NCI-H1436 (cell line): ENCODE results near the gene NNAT.

Experiments used
- DNase-seq: peaks from one replicate; lab custom pipeline; 2025; lab: John Stamatoyannopoulos, UW

NNAT gene

GRCh38 chr20:37502654-37503053 lies 18.4 kb upstream of the NNAT start:
- no peak for DNase-seq

DNA sequence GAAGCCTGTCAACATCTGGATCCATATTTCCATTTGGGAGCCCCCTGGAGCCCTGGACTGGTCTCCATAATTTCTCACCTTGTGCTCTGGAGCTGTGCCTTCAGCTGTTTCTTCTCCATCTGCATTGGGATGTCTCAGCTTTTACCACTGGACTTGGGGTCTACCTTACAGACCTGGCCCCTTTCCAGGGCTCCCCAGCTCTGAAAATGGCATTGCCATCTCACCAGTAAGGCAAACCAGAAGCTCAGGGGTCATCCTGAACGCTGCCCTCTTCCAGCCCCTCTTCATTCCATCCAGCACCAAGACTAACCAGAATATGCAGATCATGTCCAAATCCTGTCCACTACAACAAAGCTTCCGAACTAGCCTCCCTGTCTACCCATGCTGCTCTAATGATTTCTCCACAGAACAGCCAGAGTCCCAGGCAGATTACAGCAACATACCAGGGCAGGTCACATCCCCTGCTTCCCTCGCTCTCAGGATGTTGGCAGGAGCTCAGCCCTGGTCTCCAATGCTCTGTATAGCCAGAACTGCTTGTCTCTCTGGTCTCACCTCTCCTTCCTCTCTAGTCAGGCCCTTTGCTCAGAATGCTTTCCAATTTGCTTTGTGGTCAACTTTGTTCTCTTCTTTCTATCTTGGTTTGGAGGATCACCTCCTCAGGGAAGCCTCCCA lies 17.7 kb upstream of the NNAT start:
- no peak for DNase-seq

- no peak for DNase-seq
These were observed 16.5 kb upstream of the NNAT start for GRCh38 chr20:37504404-37505096.

DNA sequence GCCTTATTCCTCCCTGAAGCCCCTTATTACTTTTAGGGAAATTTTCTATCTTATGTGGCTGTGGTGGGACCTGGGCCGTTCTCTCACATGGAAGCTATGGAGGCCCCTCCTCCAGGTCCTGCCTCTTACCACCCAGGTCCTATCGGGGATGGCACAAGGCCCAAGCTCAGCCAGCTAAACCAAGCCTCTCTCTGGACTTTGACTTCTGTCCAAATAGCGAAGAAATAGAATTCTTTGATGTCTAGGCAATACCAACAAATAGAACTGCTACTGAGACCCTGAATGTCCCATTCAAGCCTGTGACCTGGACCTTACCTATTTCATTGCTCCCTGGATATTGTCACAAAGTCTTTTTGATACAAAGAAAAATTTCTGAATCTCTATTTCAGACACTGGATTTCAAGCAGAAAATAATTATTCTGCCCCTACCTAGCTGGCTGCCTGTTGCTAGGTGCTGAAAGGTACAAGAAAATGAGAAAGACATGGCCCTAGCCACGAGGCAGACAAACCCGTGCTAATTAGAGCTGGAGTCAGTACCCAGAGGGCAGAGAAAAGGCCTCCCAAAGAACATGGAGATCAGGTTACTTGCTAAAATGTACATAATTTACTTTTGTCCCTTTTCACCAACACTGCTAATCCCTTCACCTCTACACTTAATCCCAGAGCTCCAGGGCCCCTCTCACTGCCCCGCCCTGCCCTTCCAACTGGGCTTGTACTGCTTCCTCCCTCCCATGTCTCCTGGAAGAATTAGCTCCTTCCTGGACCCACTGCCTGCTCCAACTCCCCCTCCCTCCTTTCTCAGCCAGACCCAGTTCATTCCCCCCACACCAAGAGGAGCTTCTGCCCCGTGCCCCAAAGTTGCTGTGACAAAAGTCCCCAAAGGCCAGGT lies 15.5 kb upstream of the NNAT start:
- no peak for DNase-seq

- no peak for DNase-seq
These were observed 14.8 kb upstream of the NNAT start for GRCh38 chr20:37506152-37506725.

- no peak for DNase-seq
These were observed 10.8 kb upstream of the NNAT start for GRCh38 chr20:37510226-37510625.

DNA sequence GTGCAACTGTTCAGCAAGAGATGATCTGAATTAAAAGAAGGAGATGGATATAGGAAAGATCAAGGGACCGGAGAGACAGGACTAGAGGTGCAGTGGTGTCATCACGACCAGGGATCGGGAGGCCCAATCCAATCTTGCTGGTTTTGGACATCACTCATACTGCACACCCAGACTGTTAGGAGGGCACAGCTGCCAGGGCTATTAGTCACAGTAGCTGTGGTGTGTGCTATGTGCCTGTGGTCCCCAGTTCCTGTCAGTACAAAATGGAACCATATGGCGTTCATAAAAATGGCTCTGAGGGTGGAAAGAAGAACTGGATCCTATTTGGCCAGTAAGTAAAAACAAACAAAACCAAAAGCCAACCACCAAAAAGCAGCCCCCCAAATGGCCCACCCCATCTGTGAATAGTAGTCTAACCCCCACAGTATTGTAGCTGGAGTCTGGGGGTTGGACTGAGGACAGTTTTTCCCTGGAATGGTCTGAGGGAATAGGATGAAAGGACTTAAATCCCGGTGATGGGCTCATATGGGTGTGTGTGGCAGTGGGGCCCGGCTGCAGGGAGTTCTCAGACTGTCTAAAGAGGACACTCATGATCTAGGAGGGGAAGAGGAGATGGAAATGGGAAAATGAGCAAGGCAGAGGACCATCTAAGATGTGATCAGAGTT lies 9.3 kb upstream of the NNAT start:
- no peak for DNase-seq

DNA sequence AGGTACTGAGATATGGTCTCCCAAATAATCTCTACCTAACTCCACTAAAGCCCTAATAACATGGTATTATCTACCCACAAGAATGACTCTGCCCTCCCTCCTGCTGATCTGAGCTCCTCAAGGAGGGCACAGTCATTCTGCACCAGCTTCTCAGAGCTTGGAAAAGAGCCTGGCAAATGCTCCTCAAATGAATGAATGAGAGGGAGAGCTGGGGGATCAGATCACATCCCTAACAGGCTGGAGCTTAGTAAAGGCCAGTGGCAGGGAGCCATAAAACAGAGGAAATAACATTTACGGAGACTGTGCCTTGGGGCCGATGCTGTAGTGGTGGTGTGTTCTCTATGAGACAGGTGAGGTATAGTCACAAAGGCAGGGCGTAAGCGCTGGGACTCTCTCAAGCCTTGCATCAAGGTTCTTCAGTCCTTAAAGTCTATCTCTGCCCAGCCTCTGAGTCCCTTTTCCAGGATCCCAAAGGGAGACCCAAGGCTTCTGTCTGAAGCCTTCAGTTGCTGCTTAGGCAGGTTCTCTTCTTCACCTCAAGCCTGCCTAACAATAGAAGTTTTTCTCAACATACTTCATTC lies 7.2 kb upstream of the NNAT start:
- DNase-seq: no peak

- no peak for DNase-seq
These were observed 5.2 kb upstream of the NNAT start for GRCh38 chr20:37515876-37516275.

DNA sequence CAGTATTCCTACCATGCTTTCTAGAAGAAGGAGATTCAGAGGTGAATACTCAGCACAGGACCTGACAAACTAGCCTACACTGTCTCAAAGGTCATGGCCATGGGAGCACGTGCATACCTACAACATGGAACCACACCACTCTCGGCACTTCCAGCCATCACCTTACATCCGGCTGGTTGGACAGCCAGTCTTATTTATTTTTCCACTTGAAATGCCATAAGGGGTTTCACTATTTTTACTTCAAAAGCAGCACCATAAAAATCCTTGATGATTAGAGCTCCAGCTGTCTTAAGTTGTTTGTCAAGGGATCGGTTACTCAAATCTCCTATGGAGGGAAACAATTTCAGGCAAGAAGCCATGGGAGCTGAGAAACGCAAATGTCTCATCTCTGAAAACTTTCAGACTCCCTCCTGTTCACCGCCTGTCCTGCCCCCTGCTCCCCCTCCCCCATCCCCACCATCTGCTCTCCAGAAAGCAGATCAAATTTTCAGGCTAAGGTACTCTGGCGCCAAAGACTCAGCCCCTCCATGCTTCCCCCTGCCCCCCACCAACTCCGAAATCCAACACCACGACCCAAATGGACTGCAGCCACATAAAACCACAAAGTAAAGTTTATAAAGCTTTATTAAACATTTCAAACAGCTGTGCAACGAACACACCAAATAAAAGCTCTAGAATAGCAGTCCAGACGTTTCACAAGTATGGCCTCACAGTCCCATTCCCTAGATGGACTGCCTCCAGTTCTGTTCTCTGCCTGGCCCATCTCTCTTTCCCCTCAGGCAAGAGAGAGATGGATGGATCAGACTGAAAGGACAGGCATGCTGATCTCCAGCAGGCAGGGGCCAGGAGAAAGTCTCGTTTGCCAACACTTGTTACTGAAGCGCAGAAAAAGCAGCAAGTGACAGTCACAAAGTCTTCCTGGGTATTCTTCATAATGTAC lies 4.0 kb upstream of the NNAT start:
- no peak for DNase-seq

DNA sequence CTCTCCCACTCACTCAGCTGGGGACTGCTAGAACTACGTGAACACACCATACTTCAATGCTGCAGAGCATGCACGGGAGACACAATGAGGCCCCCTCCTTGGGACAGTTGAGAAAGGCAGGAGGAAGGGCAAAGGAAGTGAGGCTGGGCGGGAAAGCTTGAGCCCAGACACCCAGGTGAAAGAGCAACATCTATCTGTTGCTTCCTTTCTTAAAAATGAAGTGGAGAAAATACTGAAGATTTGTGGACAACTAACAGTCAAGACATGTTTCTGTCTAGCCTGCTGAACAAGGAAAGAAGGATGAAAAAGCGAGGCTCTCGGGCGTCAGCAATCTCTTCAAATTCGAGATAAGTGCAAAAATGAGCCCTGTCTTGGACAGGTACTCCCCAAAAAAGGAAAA lies 3.0 kb upstream of the NNAT start:
- DNase-seq: no peak

DNA sequence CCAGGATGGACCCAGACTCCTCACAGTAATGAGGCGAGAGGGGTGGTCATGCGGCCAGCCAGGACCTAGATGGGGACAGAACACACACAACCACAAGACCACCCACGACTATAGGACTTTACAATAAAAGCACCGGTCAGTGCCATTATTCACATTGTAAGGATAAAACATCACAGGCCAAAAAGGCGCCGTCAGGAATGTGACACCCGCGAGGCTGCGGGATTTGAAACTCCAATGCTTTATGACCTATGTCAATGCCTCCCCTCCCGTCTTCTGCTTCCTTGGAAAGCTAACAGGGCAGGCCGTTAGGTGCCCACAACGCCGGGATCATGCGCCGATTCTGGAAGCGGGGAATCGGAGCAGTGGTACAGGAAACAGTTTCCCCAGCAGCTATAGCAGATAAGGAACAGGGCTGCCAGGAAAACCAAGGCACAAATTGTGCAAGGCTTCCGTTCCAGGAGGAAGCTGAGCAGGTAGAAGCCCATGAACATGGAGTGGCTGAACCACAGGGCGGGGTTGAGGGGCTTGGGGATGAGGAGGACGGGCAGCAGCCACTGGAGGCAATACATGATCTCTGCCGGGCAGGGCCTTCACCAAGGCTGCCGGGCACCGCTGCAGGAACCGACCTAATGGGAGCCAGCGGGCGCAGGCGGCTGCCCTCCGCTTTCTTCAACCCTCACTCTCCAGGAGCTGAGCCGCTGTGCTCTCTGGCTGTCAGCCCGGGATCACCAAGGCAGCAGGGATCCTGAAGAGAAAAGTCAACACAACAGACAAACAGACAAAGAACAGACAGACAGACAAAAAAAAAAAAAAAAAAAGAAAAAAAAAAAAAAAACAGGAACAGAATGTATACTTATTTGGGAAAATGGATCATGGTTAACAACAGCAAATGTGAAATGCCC lies 2.2 kb upstream of the NNAT start:
- DNase-seq: no peak

DNA sequence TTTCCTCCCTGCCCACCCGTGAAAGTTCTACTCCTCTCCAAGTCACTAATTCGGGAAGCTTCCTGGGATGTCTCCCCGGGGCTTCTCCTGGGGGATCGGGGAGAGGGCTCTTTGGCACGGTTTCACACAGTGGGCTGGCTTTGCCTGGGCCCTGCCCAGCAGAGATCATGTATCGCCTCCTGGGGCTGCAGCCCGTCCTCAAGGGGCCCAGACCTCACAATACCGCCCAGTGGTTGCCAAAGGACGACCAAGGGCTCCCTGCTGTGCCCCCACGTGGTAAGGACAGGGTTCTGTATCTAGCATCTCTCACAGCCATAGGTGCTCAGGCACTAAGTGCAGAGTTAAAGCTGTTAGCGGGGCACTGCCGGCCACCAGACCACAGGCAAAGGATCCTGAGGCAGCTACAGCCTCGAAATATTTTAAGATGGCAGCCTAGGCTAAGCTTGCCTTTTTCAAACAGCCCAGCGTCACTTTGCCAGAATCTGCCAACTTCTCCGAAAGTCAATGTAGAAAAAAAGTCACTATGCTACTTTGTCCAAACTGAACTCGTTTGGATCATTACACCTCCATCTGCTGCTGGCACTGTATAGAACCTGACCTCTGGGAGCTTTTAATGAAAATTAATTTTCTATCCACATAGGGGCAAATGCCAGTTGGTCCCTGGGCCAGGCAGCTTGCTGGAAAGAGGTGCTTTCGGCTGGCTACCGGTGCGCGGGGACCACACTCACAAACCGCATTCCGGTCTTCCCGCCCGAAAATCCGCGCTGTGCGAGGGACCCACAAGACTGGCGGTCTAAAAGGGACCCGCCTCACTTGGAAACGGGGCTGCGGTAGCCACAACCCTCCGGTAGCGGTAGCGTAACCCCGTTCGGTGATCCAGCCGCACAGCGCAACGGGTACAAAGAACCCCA lies 1.3 kb upstream of the NNAT start:
- peak; percentile 83 for DNase-seq

GRCh38 chr20:37520419-37520955 lies 563 bp upstream of the NNAT start:
- no peak for DNase-seq

DNA sequence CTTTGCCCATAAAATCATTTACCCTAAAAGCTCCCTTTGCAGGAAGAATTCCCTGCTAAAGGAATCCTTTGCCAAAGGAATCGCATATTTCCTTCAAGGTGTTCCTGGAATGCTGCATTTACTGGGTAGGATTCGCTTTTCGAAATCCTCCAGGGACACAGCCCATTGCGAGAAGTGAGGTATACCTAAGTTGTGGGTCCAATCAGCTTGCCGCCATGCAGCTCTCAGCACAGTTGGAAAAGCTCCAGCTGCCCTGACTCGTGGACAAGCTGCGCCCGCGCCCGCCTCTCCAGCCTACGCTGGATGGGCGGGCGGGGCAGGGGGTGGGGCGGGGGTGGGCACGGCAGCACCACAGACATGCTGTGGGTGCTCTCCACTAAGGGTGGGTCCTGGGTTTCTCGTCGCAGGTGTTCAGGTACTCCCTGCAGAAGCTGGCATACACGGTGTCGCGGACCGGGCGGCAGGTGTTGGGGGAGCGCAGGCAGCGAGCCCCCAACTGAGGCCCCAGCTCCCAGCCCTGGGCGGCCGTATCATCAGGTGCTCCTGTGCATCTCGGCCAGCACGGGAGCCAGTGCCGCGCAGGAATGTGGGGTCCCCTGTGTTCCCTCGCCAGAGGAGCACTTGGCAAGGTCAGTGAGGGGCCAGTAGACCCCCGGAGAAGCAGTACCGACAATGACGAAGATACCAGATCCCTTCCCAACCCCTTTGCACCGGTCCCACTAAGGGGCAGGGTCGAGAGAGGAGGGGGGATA lies 1.4 kb downstream of the NNAT start:
- no peak for DNase-seq

DNA sequence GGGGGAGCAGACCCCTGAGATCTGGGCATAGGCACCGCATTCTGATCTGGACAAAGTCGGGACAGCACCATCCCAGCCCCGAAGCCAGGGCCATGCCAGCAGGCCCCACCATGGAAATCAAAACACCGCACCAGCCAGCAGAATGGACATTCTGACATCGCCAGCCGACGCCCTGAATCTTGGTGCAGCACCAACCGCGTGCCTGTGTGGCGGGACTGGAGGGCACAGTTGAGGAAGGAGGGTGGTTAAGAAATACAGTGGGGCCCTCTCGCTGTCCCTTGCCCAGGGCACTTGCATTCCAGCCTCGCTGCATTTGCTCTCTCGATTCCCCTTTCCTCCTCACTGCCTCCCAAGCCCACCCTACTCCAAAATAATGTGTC lies 2.0 kb downstream of the NNAT start:
- DNase-seq: no peak

DNA sequence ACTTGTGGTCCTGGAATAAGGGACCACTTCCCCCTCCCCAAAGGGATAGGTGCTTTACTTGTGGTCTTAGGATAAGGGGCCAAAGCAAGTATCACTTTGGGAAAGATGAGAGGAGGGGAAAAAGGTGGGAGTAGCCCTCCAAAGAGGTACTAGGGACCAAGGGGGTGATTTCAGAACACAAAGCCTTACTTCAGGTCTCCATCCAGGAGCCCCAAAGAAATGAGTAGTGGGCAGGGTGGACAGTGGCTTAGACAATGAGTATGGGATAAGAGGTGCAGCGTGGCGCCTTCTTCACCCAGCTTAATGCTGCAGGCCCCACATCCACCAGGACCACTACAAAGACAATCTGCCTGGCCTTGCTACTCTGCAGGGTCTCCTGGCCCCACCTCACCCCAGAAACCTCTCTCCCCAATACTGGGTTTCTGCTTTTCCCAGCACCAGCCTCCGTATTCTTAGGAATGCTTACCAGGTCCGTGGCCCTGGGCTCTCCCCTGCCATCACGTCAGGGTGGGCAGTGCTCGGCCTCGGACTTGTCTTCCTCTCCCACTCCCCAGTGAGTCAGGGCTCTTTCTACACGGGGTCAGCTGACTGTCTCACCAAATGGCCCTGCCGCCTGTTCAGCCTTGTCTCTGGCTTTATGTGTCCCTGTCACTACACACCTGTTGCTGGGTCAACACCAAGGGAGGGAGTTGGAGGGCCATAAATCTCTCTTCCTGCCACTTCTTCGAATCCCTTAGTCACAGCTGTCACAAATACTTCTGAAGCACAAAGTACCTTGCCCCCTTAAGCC lies 3.1 kb downstream of the NNAT start:
- no peak for DNase-seq
